ENCODE results near the gene VSNL1. TPM values are rescaled to one million over a fixed set of nuclear protein-coding genes. Genes with fewer than 3 reads are reported as not detected.

VSNL1 gene
- total RNA-seq, 4 donors from 2014 or later = not detected

GRCh38 chr2:17583646-17584045, 43.1 kb downstream of the VSNL1 start:
- Histone ChIP-seq H3K27ac (no peak overlapping the region), H3K4me1 (no peaks in the 10 kb centered on the region), H3K4me3 (no peak overlapping the region), H3K27me3 (no peaks in the 10 kb centered on the region), H3K9me3 (no peaks in the 10 kb centered on the region), H3K36me3 (no peaks in the 10 kb centered on the region)
- DNase-seq = no peak
- TF ChIP-seq CTCF (IDR thresholded peaks at IDR 0.05) = no peak
- no peak for TF ChIP-seq POLR2A (IDR thresholded peaks at IDR 0.05)

GRCh38 chr2:17584689-17585088, 44.2 kb downstream of the VSNL1 start:
- Histone ChIP-seq H3K4me1 (no peaks in the 10 kb centered on the region), H3K9me3 (no peaks in the 10 kb centered on the region), H3K27ac (no peak overlapping the region), H3K27me3 (no peaks in the 10 kb centered on the region), H3K4me3 (no peak overlapping the region), H3K36me3 (no peaks in the 10 kb centered on the region)
- no peak for DNase-seq
- TF ChIP-seq POLR2A (IDR thresholded peaks at IDR 0.05) = no peak
- no peak for TF ChIP-seq CTCF (IDR thresholded peaks at IDR 0.05)

DNA sequence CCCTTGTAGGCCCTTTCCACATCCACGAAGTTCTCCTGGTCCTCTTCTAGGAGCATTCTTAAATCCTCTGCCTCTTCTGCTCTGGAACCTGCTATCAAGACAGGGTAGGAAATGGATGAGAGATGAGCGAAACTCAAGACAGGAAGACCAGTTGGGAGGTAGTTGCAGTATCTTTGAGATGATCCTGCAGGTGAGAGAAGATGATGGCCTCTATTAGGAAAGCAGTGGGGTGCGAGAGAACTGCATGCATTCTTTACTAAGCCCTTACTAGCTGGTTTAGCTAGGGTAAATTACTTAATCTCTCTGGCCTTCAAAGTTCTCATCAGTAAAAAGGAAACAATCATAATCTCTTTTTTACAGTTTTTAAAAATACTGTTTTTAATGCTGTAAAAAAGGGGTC, 47.0 kb downstream of the VSNL1 start:
- Histone ChIP-seq H3K9me3 (no peaks in the 10 kb centered on the region), H3K4me1 (no peaks in the 10 kb centered on the region), H3K36me3 (no peaks in the 10 kb centered on the region), H3K27ac (no peak overlapping the region), H3K4me3 (no peak overlapping the region), H3K27me3 (no peaks in the 10 kb centered on the region)
- TF ChIP-seq CTCF (IDR thresholded peaks at IDR 0.05) = no peak
- TF ChIP-seq POLR2A (IDR thresholded peaks at IDR 0.05) = no peak
- DNase-seq = no peak

- no peaks in the 10 kb centered on the region for H3K36me3 ChIP-seq
- no peak overlapping the region for H3K27ac ChIP-seq
- no peaks in the 10 kb centered on the region for H3K9me3 ChIP-seq
- no peaks in the 10 kb centered on the region for H3K4me1 ChIP-seq
- TF ChIP-seq POLR2A (IDR thresholded peaks at IDR 0.05) = no peak
- TF ChIP-seq CTCF (IDR thresholded peaks at IDR 0.05) = no peak
- DNase-seq = no peak
- no peak overlapping the region for H3K4me3 ChIP-seq
- H3K27me3 ChIP-seq = no peaks in the 10 kb centered on the region
These were observed 47.5 kb downstream of the VSNL1 start for GRCh38 chr2:17588031-17588430.

GRCh38 chr2:17589406-17590035, 49.0 kb downstream of the VSNL1 start:
- Histone ChIP-seq H3K36me3 (no peaks in the 10 kb centered on the region), H3K27me3 (no peaks in the 10 kb centered on the region), H3K27ac (no peak overlapping the region), H3K9me3 (no peaks in the 10 kb centered on the region), H3K4me3 (no peak overlapping the region), H3K4me1 (no peaks in the 10 kb centered on the region)
- DNase-seq = no peak
- TF ChIP-seq POLR2A (IDR thresholded peaks at IDR 0.05) (no peak), CTCF (IDR thresholded peaks at IDR 0.05) (no peak)
